KG1 (cell line): ENCODE results near the gene BPIFB6.

Experiments
- DNase-seq: peaks from one replicate; lab custom pipeline; 2025; lab: John Stamatoyannopoulos, UW

The BPIFB6 gene

GRCh38 chr20:33002087-33002808 is 29.2 kb upstream of the BPIFB6 start:
- DNase-seq = no peak

- DNase-seq = no peak
Observed at GRCh38 chr20:33004141-33004751, 27.2 kb upstream of the BPIFB6 start, which contains the start of gene SUN5. Gene SUN5, minus strand, starts transcription at chr20:33004433. Its CDS starts 93 bp downstream, at chr20:33004340.

- no peak for DNase-seq
Observed at GRCh38 chr20:33005132-33005566, 26.3 kb upstream of the BPIFB6 start.

GRCh38 chr20:33005908-33006775 is 25.3 kb upstream of the BPIFB6 start:
- no peak for DNase-seq

GRCh38 chr20:33006776-33007375 is 24.6 kb upstream of the BPIFB6 start:
- DNase-seq = no peak

GRCh38 chr20:33007376-33008335 is 23.8 kb upstream of the BPIFB6 start, which contains the start of gene BPIFB2:
Gene BPIFB2, plus strand, starts transcription at chr20:33007704. Its CDS starts 871 bp downstream, at chr20:33008575.
- DNase-seq = no peak

- DNase-seq = no peak
Observed at GRCh38 chr20:33008336-33009213, 22.9 kb upstream of the BPIFB6 start.

GRCh38 chr20:33009214-33010132 is 22.0 kb upstream of the BPIFB6 start:
- DNase-seq = no peak

GRCh38 chr20:33010133-33010504 is 21.3 kb upstream of the BPIFB6 start:
- DNase-seq = no peak

GRCh38 chr20:33010674-33011449 is 20.6 kb upstream of the BPIFB6 start:
- DNase-seq = no peak

- DNase-seq = no peak
Observed at GRCh38 chr20:33012327-33013189, 18.9 kb upstream of the BPIFB6 start.

- DNase-seq = no peak
Observed at GRCh38 chr20:33013701-33014326, 17.6 kb upstream of the BPIFB6 start.

- no peak for DNase-seq
Observed at GRCh38 chr20:33014336-33015113, 16.9 kb upstream of the BPIFB6 start.

- no peak for DNase-seq
Observed at GRCh38 chr20:33015114-33015484, 16.3 kb upstream of the BPIFB6 start.

- DNase-seq = no peak
Observed at GRCh38 chr20:33015700-33016580, 15.5 kb upstream of the BPIFB6 start.
